ENCODE data around the gene ZNF668. TPM values are rescaled to one million over a fixed set of nuclear protein-coding genes. Genes with fewer than 3 reads are reported as not detected.
A peak's percentile ranks its signal among the peaks of the same experiment; 100 is the strongest.

The ZNF668 gene
- total and polyA plus RNA-seq, 4 donors, result 0.92 to 4.8 (median 3.9) TPM

GRCh38 chr16:31073142-31073969 is 684 bp downstream of the ZNF668 start:
- peaks cover 0 to 26% (median 19%) of the 10 kb centered on the region in 4 donors for H3K4me1 ChIP-seq (ENCODE audit: control insufficient read depth in 4 of 4, insufficient read depth in 4 of 4, low read length in 3 of 4)
- DNase-seq (ENCODE audit: low spot score), result peak; percentile 93
- WGBS, result under 1% methylated on average over 83 of the region's 83 CpGs
- TF ChIP-seq RAD21 (IDR thresholded peaks at IDR 0.05) (peak in 1 of 2 donors; percentile 21), GABPA (IDR thresholded peaks at IDR 0.05 in 1 of 2, conservative IDR thresholded peaks at IDR 0.05 in 1 of 2) (no peak), TAF1 (conservative IDR thresholded peaks at IDR 0.05) (no peak), HNF4A (conservative IDR thresholded peaks at IDR 0.05) (no peak), EGR1 (IDR thresholded peaks at IDR 0.05; ENCODE audit: low read depth in 2 of 2) (peak; percentile 8 to 33), ZBTB33 (IDR thresholded peaks at IDR 0.05) (no peak)
- H3K36me3 ChIP-seq (ENCODE audit: control insufficient read depth in 4 of 4, insufficient read depth in 3 of 4, low read depth in 1 of 4, low read length in 3 of 4), result peaks cover 4 to 18% (median 11%) of the 10 kb centered on the region in 4 donors
- H3K4me3 ChIP-seq (ENCODE audit: low read depth in 1 of 3, low read length in 3 of 3), result peak overlapping the region; percentile 94 to 100 (median 100)
- peak overlapping the region; percentile 87 to 88 for H3K9ac ChIP-seq (ENCODE audit: low read depth in 1 of 2, low read length in 2 of 2)
- no peaks in the 10 kb centered on the region for H3K9me3 ChIP-seq (ENCODE audit: control insufficient read depth in 4 of 4, low read length in 3 of 4)
- H3K27ac ChIP-seq (ENCODE audit: low read depth in 1 of 2, low read length in 2 of 2), result peak overlapping the region; percentile 97 to 98
- no peaks in the 10 kb centered on the region for H3K27me3 ChIP-seq (ENCODE audit: control insufficient read depth in 4 of 4, insufficient read depth in 4 of 4, low read length in 3 of 4)

GRCh38 chr16:31072540-31073141 is 1.4 kb downstream of the ZNF668 start:
- peak overlapping the region; percentile 97 to 98 for H3K27ac ChIP-seq (ENCODE audit: low read depth in 1 of 2, low read length in 2 of 2)
- WGBS, result 6% methylated on average over 27 of the region's 27 CpGs
- H3K9ac ChIP-seq (ENCODE audit: low read depth in 1 of 2, low read length in 2 of 2), result peak overlapping the region; percentile 21 to 87

More at GRCh38 chr16:31072540-31073141, 1.4 kb downstream of the ZNF668 start:
- Histone ChIP-seq H3K9me3 (ENCODE audit: control insufficient read depth in 4 of 4, low read length in 3 of 4) (no peaks in the 10 kb centered on the region), H3K4me1 (ENCODE audit: control insufficient read depth in 4 of 4, insufficient read depth in 4 of 4, low read length in 3 of 4) (peaks cover 0 to 26% (median 19%) of the 10 kb centered on the region in 4 donors), H3K36me3 (ENCODE audit: control insufficient read depth in 4 of 4, insufficient read depth in 3 of 4, low read depth in 1 of 4, low read length in 3 of 4) (peaks cover 4 to 11% (median 7%) of the 10 kb centered on the region in 4 donors), H3K4me3 (ENCODE audit: low read depth in 1 of 3, low read length in 3 of 3) (peak overlapping the region; percentile 94 to 100 (median 100)), H3K27me3 (ENCODE audit: control insufficient read depth in 4 of 4, insufficient read depth in 4 of 4, low read length in 3 of 4) (no peaks in the 10 kb centered on the region)
- TF ChIP-seq REST (IDR thresholded peaks at IDR 0.05) (no peak), MAX (IDR thresholded peaks at IDR 0.05) (no peak), GABPA (IDR thresholded peaks at IDR 0.05 in 1 of 2, conservative IDR thresholded peaks at IDR 0.05 in 1 of 2) (no peak), HNF4A (conservative IDR thresholded peaks at IDR 0.05) (no peak), FOXA1 (IDR thresholded peaks at IDR 0.05) (no peak), TAF1 (conservative IDR thresholded peaks at IDR 0.05) (no peak), FOXA2 (IDR thresholded peaks at IDR 0.05) (no peak), EGR1 (IDR thresholded peaks at IDR 0.05; ENCODE audit: low read depth in 2 of 2) (no peak), HNF4G (IDR thresholded peaks at IDR 0.05) (no peak), JUND (IDR thresholded peaks at IDR 0.05) (no peak), RXRA (IDR thresholded peaks at IDR 0.05) (no peak), SP1 (IDR thresholded peaks at IDR 0.05) (no peak), RAD21 (IDR thresholded peaks at IDR 0.05) (no peak), YY1 (IDR thresholded peaks at IDR 0.05) (no peak), ATF3 (IDR thresholded peaks at IDR 0.05) (no peak), NR2F2 (IDR thresholded peaks at IDR 0.05) (no peak), ZBTB33 (IDR thresholded peaks at IDR 0.05) (no peak), CTCF (IDR thresholded peaks at IDR 0.05; ENCODE audit: low read depth, low read length, missing input control) (no peak)
- no peak for DNase-seq (ENCODE audit: low spot score)

Data from liver (tissue), 9 donors.